NCI-H1092 treated with DMSO at 0.1 percent for 48 hours (cell line): ENCODE measurements around the gene INTS12.
"Not testable (repeated sequence)": the region's sequence is repeated elsewhere in the genome, so short reads cannot be mapped to it uniquely, and the experiment has no call there.

Experiments used
- DNase-seq: peaks from one replicate; lab custom pipeline; 2025; lab: John Stamatoyannopoulos, UW

The INTS12 gene, protein sequence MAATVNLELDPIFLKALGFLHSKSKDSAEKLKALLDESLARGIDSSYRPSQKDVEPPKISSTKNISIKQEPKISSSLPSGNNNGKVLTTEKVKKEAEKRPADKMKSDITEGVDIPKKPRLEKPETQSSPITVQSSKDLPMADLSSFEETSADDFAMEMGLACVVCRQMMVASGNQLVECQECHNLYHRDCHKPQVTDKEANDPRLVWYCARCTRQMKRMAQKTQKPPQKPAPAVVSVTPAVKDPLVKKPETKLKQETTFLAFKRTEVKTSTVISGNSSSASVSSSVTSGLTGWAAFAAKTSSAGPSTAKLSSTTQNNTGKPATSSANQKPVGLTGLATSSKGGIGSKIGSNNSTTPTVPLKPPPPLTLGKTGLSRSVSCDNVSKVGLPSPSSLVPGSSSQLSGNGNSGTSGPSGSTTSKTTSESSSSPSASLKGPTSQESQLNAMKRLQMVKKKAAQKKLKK

DNA sequence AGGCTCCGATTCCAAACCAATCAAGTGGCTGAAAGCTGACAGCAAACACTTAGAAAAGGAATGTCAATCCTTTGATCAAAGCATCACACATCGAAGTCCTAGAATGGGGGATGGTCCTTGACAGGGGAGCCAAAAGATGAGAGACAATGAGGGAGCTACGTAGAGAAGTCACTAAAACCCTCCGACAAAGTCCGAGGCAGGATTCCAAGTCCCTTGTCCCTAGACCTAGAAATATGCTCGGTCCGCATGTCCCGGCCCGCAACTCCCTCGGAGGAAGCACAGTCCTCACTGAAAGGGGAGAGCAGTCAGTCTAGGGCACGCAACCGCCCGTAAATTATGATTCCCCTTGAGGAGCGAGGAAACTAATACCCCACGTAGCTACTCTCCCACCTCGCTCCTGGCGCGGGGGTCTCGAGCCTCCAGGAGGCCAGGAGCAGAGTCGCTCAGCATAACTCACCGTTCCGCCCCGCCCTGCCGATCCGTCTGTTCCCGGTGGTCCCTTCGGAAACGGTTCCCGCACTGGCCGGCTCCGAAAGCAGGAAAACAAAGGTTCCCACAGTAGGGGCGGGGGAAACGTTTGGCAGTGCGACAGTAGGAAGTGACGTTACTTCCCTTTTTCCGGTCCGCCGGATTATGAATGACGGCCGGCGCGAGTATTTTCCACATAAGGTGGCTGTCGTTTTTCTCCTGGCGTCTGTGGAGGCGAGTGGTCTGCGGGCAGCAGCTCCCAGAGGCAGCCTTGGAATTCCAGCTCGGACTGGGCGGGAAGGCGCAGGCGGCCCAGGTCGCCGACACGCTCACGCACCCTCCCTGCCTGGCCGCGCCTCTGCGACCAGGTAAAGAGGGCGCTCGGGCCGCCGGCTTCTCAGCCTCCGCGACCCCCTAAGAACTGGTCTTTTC lies at the start of gene INTS12, which contains the start of gene GSTCD:
Gene INTS12 (minus strand): TSS at position 509 of the 900 bp plus-strand sequence. CDS start 8,684 bp downstream, outside the sequence.
Gene GSTCD (plus strand): TSS at position 604 of the 900 bp plus-strand sequence. CDS start 8,830 bp downstream, outside the sequence.
- peak; percentile 93 for DNase-seq

DNA sequence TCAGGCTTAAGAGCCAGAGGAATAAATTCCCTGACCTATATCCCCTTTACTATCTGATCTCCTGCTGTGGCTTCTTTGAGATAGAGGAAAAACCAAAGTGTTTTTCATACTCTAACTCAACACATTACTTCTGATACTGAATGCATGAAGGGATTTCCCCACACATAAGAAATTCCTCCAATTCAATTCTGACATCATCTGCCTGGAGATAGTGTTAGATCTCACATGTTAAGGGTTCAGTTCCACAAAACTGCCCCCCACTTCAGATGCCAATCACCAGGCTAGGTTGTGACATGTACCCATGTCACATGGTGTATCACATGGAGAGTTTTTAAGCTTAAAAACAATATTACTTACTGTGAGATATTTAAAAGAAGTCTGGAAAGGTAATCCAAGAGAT lies 46.9 kb upstream of the INTS12 start:
- no peak for DNase-seq

DNA sequence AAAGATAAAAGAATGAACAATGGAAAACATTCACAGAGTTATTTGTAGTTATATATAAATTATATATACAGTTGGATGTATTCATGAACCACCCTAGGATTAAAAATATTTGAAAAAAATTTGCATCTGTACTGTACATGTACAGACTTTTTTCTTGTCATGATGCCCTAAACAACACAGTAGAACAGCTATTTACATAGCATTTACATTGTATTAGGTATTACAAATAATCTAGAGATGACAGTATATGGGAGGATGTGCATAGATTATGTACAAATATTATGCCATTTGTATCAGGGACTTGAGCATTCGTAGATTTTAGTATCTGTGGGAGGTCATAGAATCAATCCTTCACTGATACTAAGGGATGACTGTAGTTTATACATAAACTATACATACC lies 44.9 kb upstream of the INTS12 start:
- DNase-seq = no peak

DNA sequence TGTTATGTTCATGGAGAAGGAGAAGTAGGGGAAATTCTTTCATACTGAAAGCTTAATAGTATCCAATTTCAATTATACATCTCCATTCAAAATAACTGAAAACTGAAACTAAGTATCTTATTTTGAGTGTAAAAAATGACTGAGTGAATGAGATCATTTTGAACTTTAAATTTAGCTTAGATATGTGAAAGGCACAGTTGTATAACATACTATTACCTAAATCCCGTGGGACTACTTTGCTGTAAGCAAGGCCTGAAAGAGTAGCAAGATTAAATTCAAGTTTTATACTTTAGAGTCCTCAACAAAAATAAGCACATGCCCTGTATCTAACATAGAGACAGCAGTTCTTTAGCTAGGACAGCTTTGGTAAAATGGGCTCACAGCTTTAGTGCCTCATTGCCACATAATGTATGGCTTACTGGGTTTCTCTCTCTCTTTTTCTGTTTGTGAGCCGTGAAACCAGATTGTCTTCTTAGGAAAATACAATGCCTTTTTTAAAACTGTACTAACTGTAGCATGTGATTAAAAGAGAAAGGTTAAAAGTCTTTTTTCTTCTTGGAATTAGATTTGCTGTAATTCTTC lies 43.3 kb upstream of the INTS12 start:
- DNase-seq = no peak

DNA sequence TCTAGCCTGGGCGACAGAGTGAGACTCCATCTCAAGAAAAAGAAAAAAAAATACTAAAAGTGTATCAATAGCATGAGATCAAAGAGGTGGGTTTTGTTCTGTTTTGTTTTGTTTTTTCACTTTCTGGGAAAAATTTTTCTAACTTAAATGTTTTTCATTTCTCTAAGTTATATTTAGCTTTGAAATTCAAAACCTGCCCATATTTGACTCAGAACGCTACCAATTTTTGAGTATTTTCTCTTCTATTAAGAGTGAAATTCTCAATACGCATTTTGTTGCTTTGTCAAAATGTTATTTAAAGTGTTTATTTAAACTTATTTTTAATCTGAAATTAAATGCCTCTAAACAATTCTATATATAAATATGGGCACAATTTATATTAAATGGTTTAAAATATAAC lies 39.7 kb upstream of the INTS12 start:
- DNase-seq = no peak

DNA sequence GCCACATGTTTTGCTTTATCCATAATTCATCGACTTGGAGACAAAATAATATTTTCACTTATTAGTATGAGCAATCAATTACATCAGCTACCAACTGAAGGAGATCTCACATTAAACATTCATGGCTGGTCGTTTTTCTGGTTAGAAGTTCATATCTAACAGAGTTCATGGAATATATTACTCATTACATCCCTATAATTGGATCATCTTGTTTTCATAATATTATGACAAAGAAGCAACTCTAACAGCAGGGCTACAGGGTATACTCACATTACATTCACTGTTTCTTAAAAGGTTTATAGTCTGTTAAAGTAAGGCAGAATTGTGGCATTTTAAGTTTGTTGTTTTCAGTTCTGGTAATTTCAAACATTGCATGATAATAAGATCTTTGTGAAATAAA lies 33.1 kb upstream of the INTS12 start:
- DNase-seq = no peak

DNA sequence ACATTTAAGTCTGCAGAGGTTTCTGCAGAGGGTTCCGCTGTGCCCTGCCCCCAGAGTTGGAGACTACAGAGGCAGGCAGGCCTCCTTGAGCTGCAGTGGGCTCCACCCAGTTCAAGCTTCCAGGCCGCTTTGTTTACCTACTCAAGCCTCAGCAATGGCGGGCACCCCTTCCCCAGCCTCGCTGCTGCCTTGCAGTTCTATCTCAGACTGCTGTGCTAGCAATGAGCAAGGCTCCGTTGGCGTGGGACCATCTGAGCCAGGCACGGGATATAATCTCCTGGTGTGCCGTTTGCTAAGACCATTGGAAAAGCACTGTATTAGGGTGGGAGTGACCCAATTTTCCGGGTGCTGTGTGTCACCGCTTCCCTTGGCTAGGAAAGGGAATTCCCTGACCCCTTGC lies 26.7 kb upstream of the INTS12 start:
- not testable (repeated sequence) for DNase-seq

DNA sequence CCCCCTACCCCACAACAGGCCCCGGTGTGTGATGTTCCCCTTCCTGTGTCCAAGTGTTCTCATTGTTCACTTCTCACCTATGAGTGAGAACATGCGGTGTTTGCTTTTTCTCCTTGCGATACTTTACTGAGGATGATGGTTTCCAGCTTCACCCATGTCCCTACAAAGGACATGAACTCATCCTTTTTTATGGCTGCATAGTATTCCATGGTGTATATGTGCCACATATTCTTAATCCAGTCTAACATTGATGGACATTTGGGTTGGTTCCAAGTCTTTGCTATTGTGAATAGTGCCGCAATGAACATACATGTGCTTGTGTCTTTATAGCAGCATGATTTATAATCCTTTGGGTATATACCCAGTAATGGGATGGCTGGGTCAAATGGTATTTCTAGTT lies 21.4 kb upstream of the INTS12 start:
- DNase-seq = not testable (repeated sequence)

DNA sequence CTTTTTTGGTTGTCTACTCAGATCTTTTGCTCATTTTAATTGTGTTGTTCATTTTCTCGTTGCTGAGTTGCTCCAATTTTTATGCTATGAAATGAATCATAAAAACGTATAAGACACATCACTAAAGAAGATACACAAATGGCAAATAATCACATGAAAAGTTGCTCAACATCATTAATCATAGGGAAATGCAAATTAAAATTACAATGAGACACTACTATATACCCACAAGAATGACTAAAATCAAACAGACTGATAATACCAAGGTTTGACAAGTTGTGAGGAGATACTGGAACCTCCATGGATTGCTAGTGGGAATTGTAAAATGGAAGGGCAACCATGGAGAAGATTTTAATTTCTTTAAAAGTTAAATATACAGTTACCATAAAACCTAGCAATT lies 17.1 kb upstream of the INTS12 start:
- DNase-seq = no peak

GRCh38 chr4:105719204-105719603 lies 10.7 kb upstream of the INTS12 start:
- no peak for DNase-seq

- DNase-seq = peak; percentile 61
These were observed 7.3 kb upstream of the INTS12 start for GRCh38 chr4:105715692-105716278.

- no peak for DNase-seq
These were observed 6.4 kb upstream of the INTS12 start for GRCh38 chr4:105714932-105715331.

GRCh38 chr4:105714071-105714521 lies 5.6 kb upstream of the INTS12 start:
- DNase-seq = no peak

GRCh38 chr4:105712766-105713165 lies 4.3 kb upstream of the INTS12 start:
- DNase-seq = no peak

DNA sequence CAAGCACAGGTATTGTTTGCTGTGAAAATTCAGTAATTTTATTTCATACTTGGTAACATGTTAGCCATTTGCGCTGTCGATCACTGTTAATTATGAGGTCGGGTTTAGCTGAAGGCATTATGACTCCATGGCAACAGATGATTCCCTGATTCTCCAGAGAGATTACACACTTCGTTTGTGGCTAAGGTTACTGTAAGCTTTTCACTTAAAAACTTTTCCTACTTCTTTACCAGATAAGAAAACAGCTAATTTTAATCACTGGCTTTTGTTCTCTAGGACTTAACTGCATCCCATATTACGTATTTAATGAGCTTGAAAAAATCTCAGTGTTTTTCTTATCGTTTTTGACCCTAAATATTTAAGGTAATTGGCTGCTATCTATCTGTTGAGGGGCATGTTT lies 2.2 kb upstream of the INTS12 start:
- DNase-seq = no peak

GRCh38 chr4:105710012-105710600 lies 1.6 kb upstream of the INTS12 start:
- no peak for DNase-seq

DNA sequence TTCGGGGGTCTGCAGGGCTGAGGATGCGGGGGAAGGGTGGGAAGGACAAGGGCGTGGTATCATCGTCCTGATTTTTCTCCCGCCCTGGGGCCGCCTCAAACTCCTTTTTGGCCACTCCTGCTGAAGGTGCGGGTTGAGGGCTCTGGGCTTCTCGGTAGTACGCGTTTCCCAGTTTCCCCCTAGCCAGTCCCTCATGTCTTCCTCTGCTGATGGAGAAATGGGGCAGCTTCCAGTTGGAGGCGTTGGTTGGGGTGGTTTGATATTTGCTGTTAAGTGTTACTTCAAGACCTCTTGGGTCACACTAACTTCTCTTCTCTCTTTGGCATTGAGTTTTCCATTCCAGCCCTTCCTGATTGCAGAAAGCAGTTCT lies 577 bp upstream of the INTS12 start:
- peak; percentile 34 for DNase-seq

GRCh38 chr4:105707782-105708180 lies 708 bp downstream of the INTS12 start:
- no peak for DNase-seq

- DNase-seq = no peak
These were observed 9.9 kb downstream of the INTS12 start for GRCh38 chr4:105698607-105699006.

- not testable (repeated sequence) for DNase-seq
These were observed 12.7 kb downstream of the INTS12 start for GRCh38 chr4:105695832-105696231.

DNA sequence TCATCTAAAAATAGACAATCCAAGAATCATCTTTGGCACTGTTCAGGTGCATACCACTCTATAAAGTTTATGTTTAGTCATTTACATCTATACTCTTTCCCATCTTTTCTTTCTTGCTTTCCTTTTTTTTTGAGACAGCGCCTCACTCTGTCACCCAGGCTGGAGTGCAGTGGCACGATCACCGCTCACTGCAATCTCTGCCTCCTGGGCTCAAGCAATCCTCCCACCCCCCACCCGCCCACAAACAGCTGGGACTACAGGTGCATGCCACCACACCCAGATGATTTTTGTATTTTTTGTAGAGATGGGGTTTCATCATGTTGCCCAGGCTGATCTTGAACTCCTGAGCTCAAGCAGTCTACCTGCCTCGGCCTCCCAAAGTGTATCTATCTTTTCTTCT lies 13.7 kb downstream of the INTS12 start:
- DNase-seq = not testable (repeated sequence)

- no peak for DNase-seq
These were observed 21.9 kb downstream of the INTS12 start for GRCh38 chr4:105686571-105686970.
